ENCODE results near the gene TBL1X.
"Not testable (repeated sequence)": the region's sequence is repeated elsewhere in the genome, so short reads cannot be mapped to it uniquely, and the experiment has no call there.

Gene TBL1X

DNA sequence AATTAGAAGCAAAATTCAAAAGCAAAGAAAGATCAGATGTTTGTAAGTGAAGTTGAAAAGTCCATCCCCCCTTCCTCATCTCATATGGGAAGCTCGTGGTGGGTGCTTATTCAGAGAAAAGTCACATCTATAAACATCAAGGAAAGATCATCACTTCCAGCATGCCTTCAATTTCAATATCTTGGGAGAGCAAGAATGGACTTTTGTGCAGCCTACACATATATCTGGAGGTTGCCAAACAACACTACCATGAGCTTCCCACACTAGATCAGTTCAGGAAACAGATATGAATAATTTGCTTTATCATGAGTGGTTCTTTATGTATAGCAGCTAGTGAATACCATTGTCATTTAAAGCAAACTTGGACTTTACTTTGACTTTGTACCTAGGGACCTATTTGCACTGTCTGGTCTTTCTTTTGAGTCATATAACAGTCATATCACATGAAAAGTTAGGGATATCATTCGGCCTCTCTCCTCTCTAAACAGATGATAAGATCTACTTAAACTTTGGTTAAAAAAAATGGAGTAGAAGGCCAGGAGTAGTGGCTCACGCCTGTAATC is 5.6 kb upstream of the TBL1X start:
- FAIRE-seq, result no peak

DNA sequence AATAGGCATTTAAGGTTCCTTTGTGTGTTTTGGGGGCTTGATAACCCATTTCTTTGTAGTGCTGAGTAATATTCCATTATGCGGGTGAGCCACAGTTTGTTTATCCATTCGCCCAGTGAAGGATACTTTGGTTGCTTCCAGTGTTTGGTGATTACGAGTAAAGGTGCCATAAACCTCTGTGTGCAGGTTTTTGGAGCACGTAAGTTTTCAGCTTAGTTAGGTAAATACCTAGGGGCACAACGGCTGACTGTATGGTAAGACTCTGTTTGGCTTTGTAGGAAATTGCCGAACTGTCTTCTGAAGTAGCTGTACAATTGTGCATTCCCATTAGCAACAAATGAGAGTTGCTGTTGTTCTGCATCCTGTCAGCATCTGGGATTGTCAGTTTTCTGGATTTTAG is 3.8 kb upstream of the TBL1X start:
- no peak for FAIRE-seq

GRCh38 chrX:9462456-9462855 is 2.4 kb upstream of the TBL1X start:
- FAIRE-seq, result no peak

- no peak for FAIRE-seq
These were observed 694 bp downstream of the TBL1X start for GRCh38 chrX:9465380-9466123.

DNA sequence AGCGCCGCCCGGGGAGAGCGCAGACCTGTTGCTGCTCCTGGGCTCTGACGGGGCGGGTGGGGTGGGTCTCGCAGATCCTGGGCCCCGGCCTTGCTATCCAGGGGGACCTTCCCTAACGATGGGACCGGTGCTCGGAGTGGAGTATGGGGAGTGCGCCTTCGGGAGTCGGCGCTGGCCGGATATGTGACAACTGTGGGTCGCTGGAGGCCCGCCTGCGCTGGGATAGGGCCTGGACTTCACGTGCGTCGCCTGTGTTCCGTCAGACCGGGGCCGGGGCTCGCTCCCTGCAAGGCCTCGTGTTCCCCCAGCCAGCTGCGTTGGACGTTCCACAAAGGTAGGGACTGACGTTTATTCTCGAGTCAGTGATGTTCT is 1.3 kb downstream of the TBL1X start:
- FAIRE-seq, result no peak

GRCh38 chrX:9466736-9467135 is 1.9 kb downstream of the TBL1X start:
- FAIRE-seq, result no peak

DNA sequence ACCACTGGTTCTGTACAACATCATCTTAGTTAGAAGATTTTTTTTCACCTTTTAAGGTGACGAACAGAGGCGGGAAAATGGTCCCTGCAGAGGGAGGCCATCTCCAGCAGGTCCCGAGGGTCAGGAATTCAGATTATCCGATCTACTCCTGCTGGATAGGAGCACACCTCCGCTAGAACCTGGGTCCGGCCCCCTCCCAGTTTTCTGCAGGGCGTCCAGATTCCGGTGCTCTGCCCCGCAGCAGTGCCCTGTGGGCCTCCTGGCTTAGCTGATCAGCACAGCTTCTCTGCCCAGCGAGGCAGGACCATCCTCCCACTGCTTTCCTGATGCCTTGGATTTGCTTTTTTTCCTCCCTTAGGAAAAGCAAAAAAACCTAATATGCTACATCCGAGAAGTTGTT is 2.3 kb downstream of the TBL1X start:
- no peak for FAIRE-seq

- FAIRE-seq, result no peak
These were observed 2.9 kb downstream of the TBL1X start for GRCh38 chrX:9467751-9468150.

DNA sequence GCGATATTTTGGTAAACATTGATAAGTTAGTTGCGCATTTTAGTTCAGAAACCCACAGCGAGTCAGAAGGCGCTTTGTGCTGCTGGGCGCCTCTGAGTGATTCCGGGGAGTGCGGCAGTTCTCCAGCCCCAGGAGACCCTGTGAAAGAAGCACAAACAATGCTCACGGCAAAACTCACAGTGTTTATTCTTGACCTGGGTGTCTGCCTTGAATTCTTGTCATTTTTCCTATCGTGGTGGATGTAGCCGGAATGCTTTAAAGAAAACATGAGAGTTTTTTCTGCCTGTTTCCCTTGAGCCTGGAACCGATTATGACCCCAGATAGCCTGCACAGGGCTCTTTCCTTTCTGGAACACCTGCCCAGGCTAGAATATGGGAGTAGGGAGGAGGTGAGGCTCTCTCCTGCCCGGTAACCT is 6.7 kb downstream of the TBL1X start:
- no peak for FAIRE-seq

GRCh38 chrX:9473708-9474107 is 8.8 kb downstream of the TBL1X start:
- FAIRE-seq, result no peak

DNA sequence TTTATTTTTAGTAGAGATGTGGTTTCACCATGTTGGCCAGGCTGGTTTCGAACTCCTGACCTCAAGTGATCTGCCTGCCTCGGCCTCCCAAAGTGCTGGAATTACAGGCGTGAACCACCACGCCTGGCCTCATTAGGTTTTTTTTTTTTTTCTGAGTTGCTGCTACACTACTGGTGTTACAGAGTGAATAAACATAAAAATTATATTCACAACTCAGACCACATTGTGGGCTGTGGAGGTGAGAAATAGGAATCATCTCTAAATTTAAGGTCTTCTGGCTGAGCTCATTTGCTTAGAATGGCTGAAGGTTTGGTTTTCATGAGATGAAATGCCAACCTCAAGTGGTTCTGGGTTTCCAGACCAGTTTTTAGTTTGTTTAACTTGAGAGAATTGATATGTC is 10.6 kb downstream of the TBL1X start:
- FAIRE-seq, result not testable (repeated sequence)

DNA sequence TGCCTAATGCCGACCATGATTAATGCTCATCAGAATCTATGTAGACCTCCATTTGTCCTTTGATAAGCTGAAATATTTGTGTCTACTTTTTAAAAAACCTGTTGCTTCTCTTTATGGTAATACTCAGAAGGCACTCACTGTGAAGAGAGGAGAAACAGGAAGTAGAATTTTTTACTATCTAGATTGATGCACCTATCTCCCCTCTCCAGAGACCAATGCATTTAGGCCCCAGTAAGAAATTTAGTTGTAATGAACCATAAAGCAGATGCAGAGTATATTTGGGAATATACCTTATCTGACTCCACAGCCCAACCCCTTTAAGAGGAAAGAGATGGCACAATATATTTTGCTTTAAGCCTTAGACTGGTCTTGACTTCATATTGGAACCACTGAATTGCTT is 11.1 kb downstream of the TBL1X start:
- no peak for FAIRE-seq

- peak; percentile 62 for FAIRE-seq
These were observed 12.1 kb downstream of the TBL1X start for GRCh38 chrX:9476810-9477575.

GRCh38 chrX:9482408-9482807 is 17.6 kb downstream of the TBL1X start:
- no peak for FAIRE-seq

DNA sequence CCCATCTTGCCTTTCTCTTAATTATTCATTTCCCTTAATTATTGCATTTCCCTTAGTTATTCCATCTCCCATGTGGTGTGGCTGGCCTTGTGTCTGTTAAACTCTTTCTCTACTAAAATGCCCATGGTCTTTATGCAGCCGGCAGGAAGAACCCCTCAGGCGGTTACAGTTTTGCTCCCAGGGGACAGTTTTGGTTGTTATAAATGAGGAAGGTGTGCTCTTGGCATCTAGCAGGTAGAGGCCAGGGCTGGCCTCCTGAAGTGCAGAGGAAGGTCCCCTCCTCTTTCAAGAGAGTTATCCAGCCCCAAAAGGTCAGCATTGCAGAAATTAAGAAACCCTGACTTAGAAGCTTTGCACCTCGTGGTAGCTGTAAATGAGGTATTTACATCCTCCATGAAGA is 18.0 kb downstream of the TBL1X start:
- FAIRE-seq, result no peak

DNA sequence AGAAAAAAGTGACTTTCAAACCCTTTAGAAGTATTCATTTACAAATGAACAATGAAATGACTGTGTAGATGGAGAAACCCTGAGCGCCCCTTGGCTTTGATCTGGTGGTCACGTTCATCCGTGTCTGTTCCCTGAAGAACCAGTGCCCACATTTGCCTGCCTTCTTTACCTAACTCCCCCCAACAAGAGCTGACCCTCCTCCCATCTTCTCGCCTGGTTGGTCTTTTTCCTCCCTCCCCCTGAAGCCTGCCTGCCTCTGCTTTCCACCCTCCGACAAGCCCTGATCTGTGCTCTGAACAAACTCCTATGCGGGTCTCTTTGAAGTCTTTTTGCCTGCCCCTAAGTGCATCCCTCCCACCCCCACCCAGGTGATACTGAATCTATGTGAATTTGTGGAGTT is 18.5 kb downstream of the TBL1X start:
- no peak for FAIRE-seq

GRCh38 chrX:9486786-9487387 is 22.0 kb downstream of the TBL1X start:
- no peak for FAIRE-seq

DNA sequence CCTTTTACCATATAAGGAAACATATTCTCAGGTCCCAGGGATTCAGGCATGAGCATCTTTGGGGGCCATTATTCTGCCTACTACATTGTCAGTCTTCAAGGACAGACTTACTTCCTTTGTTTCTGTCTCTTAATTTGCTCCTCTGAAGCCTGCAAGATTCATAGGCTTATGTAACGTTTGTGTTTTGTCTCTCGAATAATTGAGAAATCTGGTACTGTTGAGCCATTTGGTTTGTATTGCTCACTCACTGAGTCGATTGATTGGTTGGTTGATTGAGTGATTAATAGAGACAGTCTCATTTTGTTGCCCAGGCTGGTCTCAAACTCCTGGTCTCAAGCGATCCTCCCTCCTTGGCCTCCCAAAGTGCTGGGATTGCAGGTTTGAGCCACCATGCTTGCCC is 23.7 kb downstream of the TBL1X start:
- no peak for FAIRE-seq

GRCh38 chrX:9489234-9489633 is 24.4 kb downstream of the TBL1X start:
- no peak for FAIRE-seq

GRCh38 chrX:9492901-9493300 is 28.0 kb downstream of the TBL1X start:
- no peak for FAIRE-seq

GRCh38 chrX:9493936-9494335 is 29.1 kb downstream of the TBL1X start:
- no peak for FAIRE-seq

DNA sequence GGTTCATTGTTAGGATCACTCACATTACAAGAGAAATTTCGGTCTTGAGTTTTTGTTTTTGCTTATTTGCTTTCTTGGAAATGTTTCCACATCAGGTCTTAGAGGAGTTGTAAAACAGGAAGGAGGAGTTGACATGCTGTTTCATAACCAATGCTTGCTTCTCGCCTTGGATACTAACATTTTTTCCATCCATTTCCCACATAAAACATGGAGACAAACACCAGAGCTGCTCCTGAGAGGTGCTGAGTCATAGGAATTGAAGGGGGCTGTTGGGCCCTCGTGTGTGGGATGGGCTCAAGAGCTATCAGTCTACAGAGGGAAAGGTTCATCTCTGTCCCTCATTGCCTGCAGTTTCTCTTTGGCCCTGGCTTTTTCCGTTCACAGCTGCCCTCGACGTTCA is 29.9 kb downstream of the TBL1X start:
- no peak for FAIRE-seq

DNA sequence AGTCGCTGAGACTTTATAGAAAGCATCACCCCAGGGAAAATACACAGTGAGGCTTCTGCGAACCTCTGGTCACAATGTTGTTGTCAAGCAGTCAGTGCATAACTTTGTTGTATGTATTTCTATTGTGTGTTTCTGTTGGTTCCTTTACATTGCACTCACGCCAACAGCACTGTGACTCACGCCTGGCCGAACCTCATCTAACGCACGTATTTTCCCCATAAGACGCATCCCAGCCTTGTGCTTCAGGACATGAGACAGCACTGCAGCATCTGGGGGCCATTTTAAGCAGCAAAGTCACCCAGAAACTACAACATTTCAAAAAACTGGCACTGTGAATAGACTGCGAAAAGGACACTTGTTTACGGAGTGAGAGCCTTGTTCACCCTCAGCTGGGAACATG is 30.6 kb downstream of the TBL1X start:
- FAIRE-seq, result no peak

- FAIRE-seq, result no peak
These were observed 33.4 kb downstream of the TBL1X start for GRCh38 chrX:9498236-9498635.

All from G401.6 (cell line).